HG02852 (cell line): ENCODE measurements around the gene SHROOM3.

ENCODE experiments used
- ATAC-seq: cut with Tn5 transposase; IDR thresholded peaks from one replicate; pipeline ENCODE4 v1.9.1; 2021; ENCODE audit warnings: mild to moderate bottlenecking, moderate library complexity; ENCODE audit not compliant: unreplicated experiment

Gene SHROOM3

GRCh38 chr4:76489686-76490161, 54.7 kb downstream of the SHROOM3 start:
- no peak for ATAC-seq

- no peak for ATAC-seq
Observed at GRCh38 chr4:76492055-76492454, 57.0 kb downstream of the SHROOM3 start.

- ATAC-seq = no peak
Observed at GRCh38 chr4:76494243-76494642, 59.2 kb downstream of the SHROOM3 start.

- no peak for ATAC-seq
Observed at GRCh38 chr4:76494871-76495590, 60.0 kb downstream of the SHROOM3 start.

- ATAC-seq = no peak
Observed at GRCh38 chr4:76498550-76498949, 63.5 kb downstream of the SHROOM3 start.

- peak; percentile 93 for ATAC-seq
Observed at GRCh38 chr4:76499461-76499860, 64.4 kb downstream of the SHROOM3 start.

GRCh38 chr4:76502886-76503285, 67.9 kb downstream of the SHROOM3 start:
- ATAC-seq = no peak

- ATAC-seq = no peak
Observed at GRCh38 chr4:76504613-76505465, 69.8 kb downstream of the SHROOM3 start.

GRCh38 chr4:76511947-76512346, 76.9 kb downstream of the SHROOM3 start:
- ATAC-seq = no peak

- no peak for ATAC-seq
Observed at GRCh38 chr4:76513482-76513881, 78.5 kb downstream of the SHROOM3 start.

- no peak for ATAC-seq
Observed at GRCh38 chr4:76514087-76514486, 79.1 kb downstream of the SHROOM3 start.

GRCh38 chr4:76515975-76516843, 81.2 kb downstream of the SHROOM3 start:
- peak; percentile 91 for ATAC-seq

GRCh38 chr4:76518241-76518640, 83.2 kb downstream of the SHROOM3 start:
- no peak for ATAC-seq

- ATAC-seq = no peak
Observed at GRCh38 chr4:76523593-76523992, 88.6 kb downstream of the SHROOM3 start.

- ATAC-seq = no peak
Observed at GRCh38 chr4:76525751-76526150, 90.7 kb downstream of the SHROOM3 start.

GRCh38 chr4:76526585-76526990, 91.6 kb downstream of the SHROOM3 start:
- ATAC-seq = no peak

- no peak for ATAC-seq
Observed at GRCh38 chr4:76527666-76528065, 92.6 kb downstream of the SHROOM3 start.

GRCh38 chr4:76531597-76531996, 96.6 kb downstream of the SHROOM3 start:
- ATAC-seq = no peak

- ATAC-seq = no peak
Observed at GRCh38 chr4:76532805-76533204, 97.8 kb downstream of the SHROOM3 start.

GRCh38 chr4:76533314-76533713, 98.3 kb downstream of the SHROOM3 start:
- ATAC-seq = no peak
